GM23338 (cell line): ENCODE measurements around the gene SSH2.

Source experiments
- CREB1 ChIP-seq: fragments of 250-450 bp; sonication (Bioruptor Pico); IDR thresholded peaks from 2 replicates; pipeline ENCODE4 v1.5.0; 2020; ENCODE audit warnings: low read depth, mild to moderate bottlenecking, moderate library complexity
- EZH2 ChIP-seq: fragments of 200-600 bp; sonication (generic); IDR thresholded peaks from one replicate; pipeline ENCODE4 v1.8.0; 2017; ENCODE audit warnings: antibody characterized with exemption, mild to moderate bottlenecking, low read depth; ENCODE audit not compliant: unreplicated experiment
- EZH2phosphoT487 ChIP-seq: fragments of 200-600 bp; sonication (generic); IDR thresholded peaks from one replicate; pipeline ENCODE4 v1.8.1; 2018; ENCODE audit warnings: antibody characterized with exemption; ENCODE audit not compliant: unreplicated experiment
- JUNB ChIP-seq: IDR thresholded peaks from one replicate; pipeline ENCODE4 v1.6.1; 2016; ENCODE audit warnings: antibody characterized with exemption; ENCODE audit not compliant: unreplicated experiment
- POLR2AphosphoS5 ChIP-seq: IDR thresholded peaks from 2 replicates; pipeline ENCODE4 v1.6.1; 2016; ENCODE audit warnings: antibody characterized with exemption, low read depth
- TF ChIP-seq, protein P1 (sequence below), 2 experiments: fragments of 200-600 bp in 1 of 2; sonication (generic) in 1 of 2; conservative IDR thresholded peaks; 2 replicates each; pipeline versions ENCODE4 v1.5.1 to v1.6.1; 2016 to 2017; ENCODE audit warnings: antibody characterized with exemption in 2 of 2, low read depth in 2 of 2, mild to moderate bottlenecking in 2 of 2, moderate library complexity in 1 of 2
- TF ChIP-seq, protein P2 (sequence below): IDR thresholded peaks from one replicate; pipeline ENCODE4 v1.6.1; 2018; ENCODE audit warnings: antibody characterized with exemption; ENCODE audit not compliant: unreplicated experiment
- TF ChIP-seq, protein P3 (sequence below): IDR thresholded peaks from 2 replicates; pipeline ENCODE4 v1.6.1; 2016; ENCODE audit warnings: antibody characterized with exemption

DNA sequence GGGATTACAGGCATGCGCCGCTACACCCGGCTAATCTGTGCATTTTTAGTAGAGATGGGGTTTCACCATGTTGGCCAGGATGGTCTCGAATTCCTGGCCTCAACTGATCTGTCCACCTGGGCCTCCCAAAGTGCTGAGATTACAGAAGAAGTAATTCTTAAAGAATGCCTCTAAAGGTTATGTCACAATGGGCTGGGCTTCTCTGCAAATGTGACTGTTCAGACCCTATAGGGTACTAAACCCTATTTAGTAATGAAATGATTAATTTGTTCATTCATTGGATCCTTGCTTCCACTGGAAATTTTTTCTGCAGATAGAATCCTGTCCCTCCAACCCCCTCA is 198.5 kb downstream of the SSH2 start:
- TF ChIP-seq, protein P1, sequence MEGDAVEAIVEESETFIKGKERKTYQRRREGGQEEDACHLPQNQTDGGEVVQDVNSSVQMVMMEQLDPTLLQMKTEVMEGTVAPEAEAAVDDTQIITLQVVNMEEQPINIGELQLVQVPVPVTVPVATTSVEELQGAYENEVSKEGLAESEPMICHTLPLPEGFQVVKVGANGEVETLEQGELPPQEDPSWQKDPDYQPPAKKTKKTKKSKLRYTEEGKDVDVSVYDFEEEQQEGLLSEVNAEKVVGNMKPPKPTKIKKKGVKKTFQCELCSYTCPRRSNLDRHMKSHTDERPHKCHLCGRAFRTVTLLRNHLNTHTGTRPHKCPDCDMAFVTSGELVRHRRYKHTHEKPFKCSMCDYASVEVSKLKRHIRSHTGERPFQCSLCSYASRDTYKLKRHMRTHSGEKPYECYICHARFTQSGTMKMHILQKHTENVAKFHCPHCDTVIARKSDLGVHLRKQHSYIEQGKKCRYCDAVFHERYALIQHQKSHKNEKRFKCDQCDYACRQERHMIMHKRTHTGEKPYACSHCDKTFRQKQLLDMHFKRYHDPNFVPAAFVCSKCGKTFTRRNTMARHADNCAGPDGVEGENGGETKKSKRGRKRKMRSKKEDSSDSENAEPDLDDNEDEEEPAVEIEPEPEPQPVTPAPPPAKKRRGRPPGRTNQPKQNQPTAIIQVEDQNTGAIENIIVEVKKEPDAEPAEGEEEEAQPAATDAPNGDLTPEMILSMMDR (conservative IDR thresholded peaks at IDR 0.05; ENCODE audit: low read depth in 2 of 2): no peak
- no peak for TF ChIP-seq POLR2AphosphoS5
- TF ChIP-seq EZH2: no peak
- TF ChIP-seq, protein P2, sequence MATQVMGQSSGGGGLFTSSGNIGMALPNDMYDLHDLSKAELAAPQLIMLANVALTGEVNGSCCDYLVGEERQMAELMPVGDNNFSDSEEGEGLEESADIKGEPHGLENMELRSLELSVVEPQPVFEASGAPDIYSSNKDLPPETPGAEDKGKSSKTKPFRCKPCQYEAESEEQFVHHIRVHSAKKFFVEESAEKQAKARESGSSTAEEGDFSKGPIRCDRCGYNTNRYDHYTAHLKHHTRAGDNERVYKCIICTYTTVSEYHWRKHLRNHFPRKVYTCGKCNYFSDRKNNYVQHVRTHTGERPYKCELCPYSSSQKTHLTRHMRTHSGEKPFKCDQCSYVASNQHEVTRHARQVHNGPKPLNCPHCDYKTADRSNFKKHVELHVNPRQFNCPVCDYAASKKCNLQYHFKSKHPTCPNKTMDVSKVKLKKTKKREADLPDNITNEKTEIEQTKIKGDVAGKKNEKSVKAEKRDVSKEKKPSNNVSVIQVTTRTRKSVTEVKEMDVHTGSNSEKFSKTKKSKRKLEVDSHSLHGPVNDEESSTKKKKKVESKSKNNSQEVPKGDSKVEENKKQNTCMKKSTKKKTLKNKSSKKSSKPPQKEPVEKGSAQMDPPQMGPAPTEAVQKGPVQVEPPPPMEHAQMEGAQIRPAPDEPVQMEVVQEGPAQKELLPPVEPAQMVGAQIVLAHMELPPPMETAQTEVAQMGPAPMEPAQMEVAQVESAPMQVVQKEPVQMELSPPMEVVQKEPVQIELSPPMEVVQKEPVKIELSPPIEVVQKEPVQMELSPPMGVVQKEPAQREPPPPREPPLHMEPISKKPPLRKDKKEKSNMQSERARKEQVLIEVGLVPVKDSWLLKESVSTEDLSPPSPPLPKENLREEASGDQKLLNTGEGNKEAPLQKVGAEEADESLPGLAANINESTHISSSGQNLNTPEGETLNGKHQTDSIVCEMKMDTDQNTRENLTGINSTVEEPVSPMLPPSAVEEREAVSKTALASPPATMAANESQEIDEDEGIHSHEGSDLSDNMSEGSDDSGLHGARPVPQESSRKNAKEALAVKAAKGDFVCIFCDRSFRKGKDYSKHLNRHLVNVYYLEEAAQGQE: no peak
- TF ChIP-seq CREB1 (CRISPR knock-in tag): no peak
- TF ChIP-seq, protein P3, sequence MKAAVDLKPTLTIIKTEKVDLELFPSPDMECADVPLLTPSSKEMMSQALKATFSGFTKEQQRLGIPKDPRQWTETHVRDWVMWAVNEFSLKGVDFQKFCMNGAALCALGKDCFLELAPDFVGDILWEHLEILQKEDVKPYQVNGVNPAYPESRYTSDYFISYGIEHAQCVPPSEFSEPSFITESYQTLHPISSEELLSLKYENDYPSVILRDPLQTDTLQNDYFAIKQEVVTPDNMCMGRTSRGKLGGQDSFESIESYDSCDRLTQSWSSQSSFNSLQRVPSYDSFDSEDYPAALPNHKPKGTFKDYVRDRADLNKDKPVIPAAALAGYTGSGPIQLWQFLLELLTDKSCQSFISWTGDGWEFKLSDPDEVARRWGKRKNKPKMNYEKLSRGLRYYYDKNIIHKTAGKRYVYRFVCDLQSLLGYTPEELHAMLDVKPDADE: no peak
- TF ChIP-seq EZH2phosphoT487: no peak
- TF ChIP-seq JUNB: no peak
